ENCODE data around the gene CYP11A1.

CYP11A1 gene

GRCh38 chr15:74367296-74367854 is at the start of gene CYP11A1:
TSS of gene CYP11A1 (minus strand) at chr15:74367646. CDS start at chr15:74367585, 61 bp downstream.
- no peak for DNase-seq

DNA sequence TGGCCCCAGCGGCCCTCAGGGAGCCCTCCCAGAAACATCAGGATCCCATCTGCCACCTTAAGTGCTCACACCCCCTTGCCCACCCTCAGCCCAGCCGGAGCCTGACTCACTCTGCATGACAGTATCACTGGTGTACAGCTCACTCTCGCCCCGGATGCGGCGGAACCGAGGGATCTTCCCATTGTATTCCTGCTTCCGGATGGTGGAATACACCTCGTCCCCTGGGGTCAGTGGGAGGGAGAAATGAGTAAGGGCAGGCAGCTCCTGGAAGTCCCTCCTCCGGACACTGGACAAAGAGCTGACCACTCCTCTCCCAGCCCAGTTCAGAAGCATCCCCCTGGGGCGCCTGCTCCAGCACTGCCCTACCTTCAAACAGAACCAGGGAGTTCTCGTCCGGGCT is 49.8 kb upstream of the CYP11A1 start:
- DNase-seq, result no peak

- DNase-seq, result no peak
Observed at GRCh38 chr15:74415966-74416916, 48.8 kb upstream of the CYP11A1 start.

DNA sequence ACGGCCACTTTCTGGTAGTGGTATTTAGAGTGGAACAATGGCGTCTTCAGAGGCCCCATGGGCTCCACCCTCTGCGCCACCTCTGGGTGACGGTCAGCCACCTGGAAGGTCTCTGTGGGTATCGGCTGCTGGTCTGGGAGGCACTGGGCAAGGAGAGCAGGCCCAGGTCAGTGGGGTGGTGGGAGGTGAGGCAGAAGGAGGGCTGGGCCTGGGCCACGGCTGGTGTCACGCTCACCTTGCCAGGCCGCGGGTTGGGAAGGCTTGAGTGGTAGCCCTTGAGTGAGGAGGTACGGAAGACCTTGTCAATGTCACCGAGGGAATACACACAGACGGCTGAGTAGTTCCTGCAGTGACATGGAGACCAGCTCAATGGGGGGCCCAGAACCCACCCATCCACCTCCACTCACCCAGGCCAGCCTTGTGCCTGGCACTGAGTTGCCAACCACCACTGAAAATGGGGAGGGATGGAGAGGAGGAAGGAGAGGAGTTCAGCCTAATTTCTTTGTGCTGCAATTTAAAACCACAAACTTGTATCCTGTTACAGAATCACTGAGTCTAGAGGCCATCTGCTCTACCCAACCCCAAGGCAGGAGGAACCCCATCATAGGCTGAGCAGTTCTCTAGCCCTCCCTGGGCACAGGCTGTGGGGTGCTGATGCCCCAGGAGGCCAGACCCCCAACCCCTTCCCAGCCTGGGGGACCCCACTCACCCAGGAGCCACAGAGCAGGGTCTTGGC is 47.3 kb upstream of the CYP11A1 start:
- no peak for DNase-seq

GRCh38 chr15:74414081-74414580 is 46.7 kb upstream of the CYP11A1 start:
- DNase-seq, result no peak

DNA sequence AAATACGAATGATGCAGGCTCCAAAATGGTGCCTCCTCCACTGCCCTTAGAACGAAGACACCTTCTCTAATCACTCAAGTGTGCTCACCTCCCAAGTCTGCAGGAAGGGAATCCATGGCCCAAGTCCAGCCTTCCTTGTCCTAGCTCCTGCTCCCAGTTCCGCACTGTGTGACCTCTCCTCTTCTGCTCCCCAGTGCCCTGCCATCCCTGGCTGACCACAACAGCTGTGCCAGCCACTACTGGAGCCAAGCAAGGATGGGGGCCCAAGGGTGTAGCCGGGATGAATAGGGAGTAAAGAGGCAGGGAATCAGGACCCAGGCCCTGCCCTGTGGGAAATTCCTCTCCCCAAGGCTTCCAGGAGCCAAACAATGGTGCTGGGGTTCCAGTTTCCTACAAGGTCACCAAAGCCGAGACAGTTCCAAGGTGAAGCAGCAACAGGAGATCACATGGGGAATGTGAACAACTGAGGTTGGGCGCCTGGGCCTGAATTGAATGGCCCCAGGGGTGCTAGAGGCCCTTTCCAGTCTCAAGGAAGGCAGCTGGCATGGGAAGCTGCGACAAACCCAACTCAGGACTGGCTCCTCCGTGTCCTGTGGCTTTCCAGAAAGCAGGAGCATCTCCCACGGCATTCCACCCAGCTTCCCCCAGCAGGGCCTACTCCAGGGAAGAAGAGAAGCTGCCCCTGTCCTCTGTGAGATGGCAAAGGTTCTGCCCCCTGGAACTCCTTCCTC is 46.1 kb upstream of the CYP11A1 start:
- DNase-seq, result no peak

- no peak for DNase-seq
Observed at GRCh38 chr15:74412159-74412558, 44.7 kb upstream of the CYP11A1 start.

GRCh38 chr15:74411686-74412085 is 44.2 kb upstream of the CYP11A1 start:
- no peak for DNase-seq

DNA sequence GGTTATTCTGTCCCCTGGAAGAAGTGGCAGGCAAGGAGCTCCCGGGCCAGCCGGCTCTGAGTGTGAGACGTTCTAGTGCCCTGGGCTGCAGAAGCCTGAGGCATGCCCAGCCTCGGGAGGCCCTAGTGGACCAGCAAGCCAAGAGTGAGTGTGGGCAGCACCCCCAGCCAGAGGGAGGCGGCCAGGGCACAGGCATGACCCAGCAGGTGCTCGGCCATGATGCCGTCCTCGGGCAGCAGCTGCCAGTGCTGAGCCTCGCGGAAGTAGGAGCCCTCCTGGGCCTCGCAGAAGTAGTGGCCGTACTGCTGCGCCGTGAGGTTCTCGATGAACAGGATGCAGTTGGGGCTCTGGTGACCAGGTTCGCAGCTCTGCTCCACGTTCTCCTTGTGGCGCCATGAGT is 43.1 kb upstream of the CYP11A1 start:
- DNase-seq, result no peak

GRCh38 chr15:74409225-74409624 is 41.8 kb upstream of the CYP11A1 start:
- DNase-seq, result no peak

DNA sequence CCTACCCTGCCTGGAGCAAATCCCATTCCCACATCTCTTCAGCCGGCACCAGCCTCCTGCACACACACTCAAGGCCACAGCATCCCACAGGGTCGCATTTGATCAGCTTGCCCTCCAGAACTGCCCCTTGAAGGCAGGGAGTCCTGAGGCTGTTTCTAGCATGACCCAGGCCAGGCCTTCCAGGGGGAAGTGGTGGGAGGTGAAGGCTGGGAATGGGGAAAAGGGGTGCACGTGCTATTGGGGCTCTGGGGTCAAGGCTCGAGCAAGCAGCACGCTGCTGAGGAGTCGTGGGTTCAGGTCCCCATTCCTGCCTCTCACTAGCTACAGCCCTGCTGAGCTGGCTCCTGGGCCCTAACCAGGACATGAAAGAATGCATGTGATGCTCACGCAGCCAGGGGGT is 41.4 kb upstream of the CYP11A1 start:
- no peak for DNase-seq

- no peak for DNase-seq
Observed at GRCh38 chr15:74408385-74408784, 40.9 kb upstream of the CYP11A1 start.

- no peak for DNase-seq
Observed at GRCh38 chr15:74406992-74407705, 39.7 kb upstream of the CYP11A1 start.

DNA sequence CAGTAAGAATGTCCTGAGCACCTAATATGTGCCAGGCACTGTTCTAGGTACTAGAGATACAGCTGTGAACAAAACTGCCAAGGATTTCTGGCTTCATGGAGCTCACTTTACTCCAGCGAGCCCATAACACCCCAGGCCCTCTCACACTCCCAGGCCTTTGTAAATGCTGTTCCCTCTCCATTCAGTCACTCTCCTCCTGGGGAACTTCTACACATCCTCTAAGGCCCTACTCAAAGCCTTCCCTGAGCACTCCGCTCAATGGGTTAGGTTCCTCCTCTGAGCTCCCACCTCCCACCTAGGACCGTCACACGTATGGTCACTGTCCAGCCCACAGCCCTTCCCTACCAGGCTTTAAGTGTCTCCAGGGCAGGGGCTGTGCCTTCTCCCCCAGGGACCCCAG is 39.1 kb upstream of the CYP11A1 start:
- no peak for DNase-seq

- DNase-seq, result no peak
Observed at GRCh38 chr15:74405823-74406222, 38.4 kb upstream of the CYP11A1 start.

DNA sequence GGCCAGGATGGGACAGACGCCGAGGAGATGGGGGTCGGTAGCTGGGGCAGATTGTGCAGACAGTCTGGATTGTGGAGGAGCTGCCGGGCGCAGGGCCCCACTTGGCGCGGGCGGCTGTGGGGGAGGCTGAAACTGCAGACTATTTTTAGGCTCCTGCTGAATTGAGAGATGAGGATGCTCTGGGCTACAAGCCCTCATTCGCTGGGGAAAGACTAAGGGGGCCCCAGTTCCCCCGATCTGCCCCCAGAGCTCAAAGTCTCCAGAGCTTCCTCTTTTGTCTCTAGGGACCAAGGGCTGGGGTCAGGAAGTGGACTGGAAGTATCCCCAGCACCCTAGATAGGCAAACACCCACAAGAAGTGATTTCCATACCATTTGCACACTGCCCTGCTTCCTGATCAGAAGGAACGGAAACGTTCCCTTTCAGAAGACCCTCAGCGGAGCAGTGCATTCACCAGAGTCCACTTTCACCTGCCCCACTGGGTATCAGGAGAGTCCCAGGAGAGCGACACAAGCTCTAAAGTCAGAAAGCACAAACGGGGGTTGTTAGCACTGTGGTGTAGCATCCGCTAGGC is 36.6 kb upstream of the CYP11A1 start:
- DNase-seq, result no peak

- DNase-seq, result no peak
Observed at GRCh38 chr15:74403588-74403919, 36.1 kb upstream of the CYP11A1 start.

- DNase-seq, result peak; percentile 53
Observed at GRCh38 chr15:74402873-74403587, 35.6 kb upstream of the CYP11A1 start.

DNA sequence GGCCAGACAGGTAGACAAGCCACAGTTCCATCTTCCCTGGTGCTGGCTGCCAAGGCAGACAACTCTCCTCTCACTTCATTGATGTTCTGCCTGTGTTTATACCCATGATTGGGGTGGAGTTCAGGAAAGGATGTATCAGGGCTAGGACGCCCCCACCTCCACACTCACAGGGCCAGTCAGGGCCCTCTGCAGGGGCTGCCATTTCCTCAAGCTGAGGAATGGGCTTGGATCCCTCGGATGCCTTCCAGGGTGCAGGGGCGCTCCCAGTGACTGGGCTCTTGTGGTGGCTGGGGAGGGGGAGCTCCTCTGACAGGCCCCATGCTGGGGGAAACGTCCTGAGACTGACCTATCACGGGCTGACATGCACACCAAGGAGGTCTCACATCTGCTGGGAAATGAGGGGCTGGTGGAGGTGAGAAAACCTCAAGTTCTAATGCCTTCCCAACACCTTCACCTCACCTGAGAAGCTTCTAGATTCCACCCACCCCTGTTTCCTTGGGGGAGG is 34.9 kb upstream of the CYP11A1 start:
- no peak for DNase-seq

DNA sequence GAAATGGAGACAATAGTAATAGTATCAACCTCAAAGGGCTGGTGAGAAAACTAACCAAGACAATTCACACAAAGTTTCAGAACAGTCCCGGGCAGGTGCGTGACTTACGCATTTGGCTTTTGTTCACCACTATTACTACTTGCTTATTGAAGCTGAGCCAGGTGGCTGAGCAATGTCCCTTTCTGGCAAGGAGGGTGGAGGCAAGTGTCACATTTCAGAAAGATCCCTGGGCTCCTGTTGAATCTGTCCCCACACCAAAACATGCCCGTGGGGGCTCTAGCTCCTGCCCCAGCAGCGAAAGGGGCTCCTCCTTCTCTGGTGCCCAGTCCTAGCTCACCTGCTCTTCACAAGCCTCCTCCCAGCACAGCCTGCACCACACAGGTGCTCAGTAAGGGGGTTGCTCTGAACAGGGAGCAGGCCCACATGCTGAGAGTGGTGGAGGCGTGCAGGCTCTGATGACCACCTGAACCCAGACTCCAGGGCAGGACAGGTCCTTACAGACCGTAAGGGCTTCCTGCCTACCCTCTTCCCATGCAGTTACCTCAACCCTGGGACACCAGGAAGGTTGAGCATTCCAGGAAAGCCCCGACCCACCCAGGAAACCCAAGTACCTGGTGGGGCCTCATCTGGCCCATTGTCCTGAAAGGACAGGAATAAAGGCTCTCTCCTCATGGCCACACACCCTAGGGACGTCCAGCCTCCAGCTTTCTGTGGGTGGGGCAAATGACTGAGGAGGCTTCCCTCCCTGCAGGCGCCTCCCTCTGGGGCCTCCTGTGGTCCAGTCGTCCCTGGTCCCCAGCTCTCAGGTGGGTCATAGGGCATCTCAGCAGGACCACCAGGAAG is 33.7 kb upstream of the CYP11A1 start:
- DNase-seq, result no peak

Data from activated CD4-positive, alpha-beta T cell treated with anti-CD3 and anti-CD28 coated beads for 1 hour (primary cell).